Measurements from ENCODE around the gene CRHR2.
A peak's percentile ranks its signal among the peaks of the same experiment; 100 is the strongest.

The CRHR2 gene

GRCh38 chr7:30671793-30672465 lies 10.3 kb downstream of the CRHR2 start:
- Histone ChIP-seq H3K27ac (replicated peaks) (no peak overlapping the region), H3K4me3 (replicated peaks; ENCODE audit: insufficient read depth, low read length) (no peak overlapping the region), H3K27me3 (ENCODE audit: insufficient read depth, poor library complexity, severe bottlenecking) (no peaks in the 10 kb centered on the region)
- peak; percentile 98 for TF ChIP-seq REST (IDR thresholded peaks at IDR 0.05; ENCODE audit: insufficient replicate concordance, low read depth)
- no peak for TF ChIP-seq GABPA (IDR thresholded peaks at IDR 0.05; ENCODE audit: low read depth)
- DNase-seq (ENCODE audit: low read depth in 1 of 2, low spot score in 1 of 2): peak; percentile 25 to 33

GRCh38 chr7:30668102-30668501 lies 14.2 kb downstream of the CRHR2 start:
- Histone ChIP-seq H3K27ac (replicated peaks) (no peak overlapping the region), H3K27me3 (ENCODE audit: insufficient read depth, poor library complexity, severe bottlenecking) (no peaks in the 10 kb centered on the region), H3K4me3 (replicated peaks; ENCODE audit: insufficient read depth, low read length) (no peak overlapping the region)
- no peak for DNase-seq (ENCODE audit: low read depth in 1 of 2, low spot score in 1 of 2)
- TF ChIP-seq POLR2AphosphoS5 (IDR thresholded peaks at IDR 0.05; ENCODE audit: low read depth) (no peak), REST (IDR thresholded peaks at IDR 0.05; ENCODE audit: insufficient replicate concordance, low read depth) (no peak), SPI1 (IDR thresholded peaks at IDR 0.05; ENCODE audit: borderline replicate concordance, low read depth) (no peak), CTCF (IDR thresholded peaks at IDR 0.05; ENCODE audit: insufficient read depth, low read length) (no peak)

- DNase-seq (ENCODE audit: low read depth in 1 of 2, low spot score in 1 of 2): no peak
- no peak for TF ChIP-seq REST (IDR thresholded peaks at IDR 0.05; ENCODE audit: insufficient replicate concordance, low read depth)
- no peak for TF ChIP-seq POLR2AphosphoS5 (IDR thresholded peaks at IDR 0.05; ENCODE audit: low read depth)
- TF ChIP-seq GABPA (IDR thresholded peaks at IDR 0.05; ENCODE audit: low read depth): no peak
- no peak for TF ChIP-seq SPI1 (IDR thresholded peaks at IDR 0.05; ENCODE audit: borderline replicate concordance, low read depth)
- TF ChIP-seq CTCF (IDR thresholded peaks at IDR 0.05; ENCODE audit: insufficient read depth, low read length): no peak
- H3K27ac ChIP-seq (replicated peaks): no peak overlapping the region
- H3K27me3 ChIP-seq (ENCODE audit: insufficient read depth, poor library complexity, severe bottlenecking): no peaks in the 10 kb centered on the region
- no peak overlapping the region for H3K4me3 ChIP-seq (replicated peaks; ENCODE audit: insufficient read depth, low read length)
Measured at GRCh38 chr7:30667172-30667571, 15.1 kb downstream of the CRHR2 start.

Data from HL-60 (cell line).